PC-3 (cell line): ENCODE results near the gene ARFGAP1. TPM values are rescaled to one million over a fixed set of nuclear protein-coding genes. Genes with fewer than 3 reads are reported as not detected.

ENCODE experiments used
- ATAC-seq: fragments of 200-7000 bp; cut with Tn5 transposase; 2 replicates; pipeline ENCODE4 v1.9.1; 2020; ENCODE audit warnings: mild to moderate bottlenecking, moderate library complexity
- BruUV-seq: library from RNA; stranded (reverse); fragments of 400-500 nt; replicated peaks from 2 replicates; lab custom pipeline; 2021; lab: Mats Ljungman, UMichigan
- CTCF ChIA-PET: fragments of 300-600 bp; sonication (Branson Sonifier 250); formaldehyde crosslinking; loops from one replicate; lab custom pipeline; 2022; ENCODE audit warnings: antibody characterized with exemption; lab: Charles Lee
- POLR2A ChIA-PET: fragments of 300-600 bp; sonication (Branson Sonifier 250); formaldehyde crosslinking; loops from one replicate; lab custom pipeline; 2022; ENCODE audit warnings: antibody characterized with exemption; ENCODE audit not compliant: unreplicated experiment; lab: Charles Lee
- DNase-seq: peaks from one replicate; pipeline ENCODE4 v3.0.0-alpha.2; 2015
- H2AFZ ChIP-seq: fragments of 300-600 bp; sonication (generic); 2 replicates; pipeline ENCODE4 v1.6.0; 2016; ENCODE audit warnings: antibody characterized with exemption, low read length
- H3F3A ChIP-seq: fragments of 300-600 bp; sonication (generic); one replicate; pipeline ENCODE4 v1.6.0; 2017; ENCODE audit warnings: antibody characterized with exemption, low read length, control low read depth, mild to moderate bottlenecking; ENCODE audit not compliant: unreplicated experiment
- H3K27ac ChIP-seq: fragments of 300-600 bp; sonication (generic); 2 replicates; pipeline ENCODE4 v1.5.1; 2016; ENCODE audit warnings: mild to moderate bottlenecking, low read length
- H3K27me3 ChIP-seq: fragments of 300-600 bp; sonication (generic); 2 replicates; pipeline ENCODE4 v1.6.1; 2016; ENCODE audit warnings: low read length, mixed read lengths
- H3K36me3 ChIP-seq: fragments of 300-600 bp; sonication (generic); 2 replicates; pipeline ENCODE4 v1.6.1; 2016; ENCODE audit warnings: low read depth, mixed run types, low read length, mixed read lengths
- H3K4me1 ChIP-seq: fragments of 300-600 bp; sonication (generic); 2 replicates; pipeline ENCODE4 v1.5.1; 2016; ENCODE audit warnings: low read length; ENCODE audit not compliant: insufficient read depth
- H3K4me2 ChIP-seq: fragments of 300-600 bp; sonication (generic); 2 replicates; pipeline ENCODE4 v1.6.0; 2016; ENCODE audit warnings: low read length
- H3K4me3 ChIP-seq: fragments of 300-600 bp; sonication (generic); 2 replicates; pipeline ENCODE4 v1.5.1; 2016; ENCODE audit warnings: mild to moderate bottlenecking, low read length, mixed read lengths
- H3K79me2 ChIP-seq: fragments of 300-600 bp; sonication (generic); 2 replicates; pipeline ENCODE4 v1.6.1; 2017; ENCODE audit warnings: low read length, mixed read lengths
- H3K9ac ChIP-seq: fragments of 300-600 bp; sonication (generic); 2 replicates; pipeline ENCODE4 v1.6.0; 2016; ENCODE audit warnings: mild to moderate bottlenecking, low read length
- H3K9me2 ChIP-seq: fragments of 300-600 bp; sonication (generic); replicated peaks from 2 replicates; pipeline ENCODE4 v1.6.1; 2016; ENCODE audit warnings: mixed run types, low read length, mixed read lengths
- H3K9me3 ChIP-seq: fragments of 300-600 bp; sonication (generic); 2 replicates; pipeline ENCODE4 v1.6.1; 2016; ENCODE audit warnings: low read length, mixed read lengths
- H4K20me1 ChIP-seq: fragments of 300-600 bp; sonication (generic); 2 replicates; pipeline ENCODE4 v1.6.1; 2016; ENCODE audit warnings: low read length, mixed read lengths
- CTCF ChIP-seq: fragments of 300-600 bp; sonication (generic); conservative IDR thresholded peaks from 2 replicates; pipeline ENCODE4 v1.5.1; 2017; ENCODE audit warnings: antibody characterized with exemption, low read depth, mild to moderate bottlenecking, low read length
- EZH2 ChIP-seq: fragments of 300-600 bp; sonication (generic); IDR thresholded peaks from one replicate; pipeline ENCODE4 v1.6.1; 2017; ENCODE audit warnings: antibody characterized with exemption, mild to moderate bottlenecking, low read length; ENCODE audit not compliant: unreplicated experiment
- EZH2phosphoT487 ChIP-seq: fragments of 300-600 bp; sonication (generic); IDR thresholded peaks from 2 replicates; pipeline ENCODE4 v1.6.1; 2018; ENCODE audit warnings: mild to moderate bottlenecking, antibody characterized with exemption, low read length, borderline replicate concordance
- intact Hi-C: fragments of 100-400 bp; cut with micrococcal nuclease; formaldehyde crosslinking; loops from 2 replicates; pipeline ENCODE4 v1.9.0; 2023
- total RNA-seq: library from RNA; depleted of rRNA; stranded (reverse); fragments of >200 nt; gene quantifications from 2 replicates; pipeline ENCODE4 v1.2.3, GENCODE V29; 2014

ARFGAP1 gene
- total RNA-seq, 1 experiment from 2014 or later = 75.6 TPM

GRCh38 chr20:63317601-63318291 is 45.1 kb downstream of the ARFGAP1 start:
- Histone ChIP-seq H3K4me1 (no peaks in the 10 kb centered on the region), H3K36me3 (no peaks in the 10 kb centered on the region), H3K9ac (no peak overlapping the region), H3F3A (no peaks in the 10 kb centered on the region), H3K27ac (no peak overlapping the region), H3K27me3 (no peaks in the 10 kb centered on the region), H2AFZ (no peak overlapping the region), H3K79me2 (no peaks in the 10 kb centered on the region), H3K9me2 (no peaks in the 10 kb centered on the region), H4K20me1 (no peaks in the 10 kb centered on the region), H3K9me3 (no peaks in the 10 kb centered on the region), H3K4me2 (no peak overlapping the region), H3K4me3 (no peak overlapping the region)
- BruUV-seq = no TSS peak
- ChIA-PET CTCF (no interaction called here), POLR2A (interaction anchor here (0.6 kb wide), 1 partner anchor 10 kb away, joined by 11 read pairs; no protein-coding TSS in a partner anchor)
- intact Hi-C loops = no loop called here
- DNase-seq (no peak), ATAC-seq (no peak)
- TF ChIP-seq EZH2phosphoT487 (no peak), EZH2 (no peak), CTCF (no peak)

GRCh38 chr20:63318391-63319163 is 46.0 kb downstream of the ARFGAP1 start:
- intact Hi-C loops = no loop called here
- H3K79me2 ChIP-seq = no peaks in the 10 kb centered on the region
- ATAC-seq (no peak), DNase-seq (no peak)
- POLR2A ChIA-PET = no interaction called here
- CTCF ChIA-PET = no interaction called here
- no peak for TF ChIP-seq EZH2phosphoT487
- 0 out of 2 replicates have a peak, but pooled peaks cover 7% of the 10 kb centered on the region for H3K27me3 ChIP-seq
- no peaks in the 10 kb centered on the region for H4K20me1 ChIP-seq
- H3K9me2 ChIP-seq = no peaks in the 10 kb centered on the region
- no peak overlapping the region for H3K4me2 ChIP-seq
- H3K4me3 ChIP-seq = no peak overlapping the region
- H3K9ac ChIP-seq = no peak overlapping the region
- no TSS peak for BruUV-seq
- H3K27ac ChIP-seq = no peak overlapping the region
- no peaks in the 10 kb centered on the region for H3K4me1 ChIP-seq
- H3K9me3 ChIP-seq = no peaks in the 10 kb centered on the region
- H2AFZ ChIP-seq = no peak overlapping the region
- H3K36me3 ChIP-seq = no peaks in the 10 kb centered on the region
- H3F3A ChIP-seq = no peaks in the 10 kb centered on the region

GRCh38 chr20:63319164-63320040 is 46.8 kb downstream of the ARFGAP1 start:
- POLR2A ChIA-PET = no interaction called here
- H3K27me3 ChIP-seq = peaks cover 14% of the 10 kb centered on the region; the same call in 1 of the 2 replicates

More at GRCh38 chr20:63319164-63320040, 46.8 kb downstream of the ARFGAP1 start:
- H3K4me1 ChIP-seq = no peaks in the 10 kb centered on the region
- no peak overlapping the region for H3K4me3 ChIP-seq
- CTCF ChIA-PET = no interaction called here
- H3K9ac ChIP-seq = no peak overlapping the region
- no peaks in the 10 kb centered on the region for H3K9me3 ChIP-seq
- ATAC-seq (no peak), DNase-seq (no peak)
- no peaks in the 10 kb centered on the region for H3K36me3 ChIP-seq
- no peak overlapping the region for H2AFZ ChIP-seq
- no peaks in the 10 kb centered on the region for H3F3A ChIP-seq
- H4K20me1 ChIP-seq = no peaks in the 10 kb centered on the region
- no TSS peak for BruUV-seq
- intact Hi-C loops = no loop called here
- H3K79me2 ChIP-seq = no peaks in the 10 kb centered on the region
- no peak overlapping the region for H3K4me2 ChIP-seq
- no peaks in the 10 kb centered on the region for H3K9me2 ChIP-seq
- no peak overlapping the region for H3K27ac ChIP-seq
- no peak for TF ChIP-seq EZH2
- TF ChIP-seq CTCF = no peak
- no peak for TF ChIP-seq EZH2phosphoT487
